GM23248 (cell line): ENCODE results near the gene KLHL3.

Source experiments
- EZH2 ChIP-seq: fragments of 200-600 bp; sonication (generic); IDR thresholded peaks from 2 replicates; pipeline ENCODE4 v1.6.1; 2018; ENCODE audit warnings: antibody characterized with exemption, mild to moderate bottlenecking; ENCODE audit not compliant: insufficient read depth, poor library complexity, severe bottlenecking
- EZH2phosphoT487 ChIP-seq: fragments of 200-600 bp; sonication (generic); IDR thresholded peaks from 2 replicates; pipeline ENCODE4 v1.6.1; 2018; ENCODE audit warnings: antibody characterized with exemption, moderate library complexity, mild to moderate bottlenecking, low read depth; ENCODE audit not compliant: insufficient read depth

DNA sequence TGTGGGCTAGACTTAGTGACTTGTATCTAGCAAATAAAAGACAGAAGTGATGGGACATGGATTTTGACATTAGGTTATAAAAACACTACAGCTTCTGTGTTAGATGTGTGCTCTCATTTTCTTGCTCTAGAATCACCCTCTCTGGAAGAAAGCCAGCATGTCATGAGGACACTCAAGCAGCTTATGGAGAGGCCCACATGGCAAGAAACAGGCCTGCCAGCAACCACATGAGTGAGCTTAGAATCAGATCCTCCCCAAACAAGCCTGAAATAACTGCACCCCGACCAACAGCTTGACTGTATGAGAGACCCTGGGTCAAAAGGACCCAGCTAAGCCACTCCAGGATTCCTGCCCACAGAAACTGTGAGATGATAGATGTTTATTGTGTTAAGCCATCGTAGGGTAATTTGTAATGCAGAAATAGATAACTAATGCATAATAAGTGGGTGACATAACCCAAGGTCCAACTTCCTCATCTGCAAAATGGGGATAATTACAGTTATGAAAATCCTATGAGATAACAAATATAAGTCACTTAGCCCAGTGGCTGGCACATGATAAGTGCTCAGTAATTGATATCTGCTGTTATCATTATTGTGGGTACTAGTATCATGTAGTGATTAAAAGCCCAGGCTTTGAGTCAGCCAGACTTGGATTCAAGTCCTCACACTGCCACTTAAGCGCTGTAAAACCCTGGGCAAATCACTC lies 86.5 kb downstream of the KLHL3 start:
- TF ChIP-seq EZH2phosphoT487 = no peak
- no peak for TF ChIP-seq EZH2
